ENCODE data around the gene ZFAND3. TPM values are rescaled to one million over a fixed set of nuclear protein-coding genes. Genes with fewer than 3 reads are reported as not detected.

ZFAND3 gene
- total RNA-seq, 1 experiment from 2014 or later = 47.2 TPM

GRCh38 chr6:37943436-37944058, 124.0 kb downstream of the ZFAND3 start:
- Histone ChIP-seq H3K9ac (ENCODE audit: low read length) (no peak overlapping the region), H3K4me2 (ENCODE audit: low read length) (no peak overlapping the region), H3K9me3 (ENCODE audit: control insufficient read depth in 1 of 2, insufficient read depth in 1 of 2, low read depth in 1 of 2, low read length in 2 of 2) (no peaks in the 10 kb centered on the region), H3K79me2 (ENCODE audit: insufficient read depth, low read length) (peaks cover 53% of the 10 kb centered on the region), H3K27me3 (ENCODE audit: insufficient read depth, low read length) (no peaks in the 10 kb centered on the region), H3K9me2 (ENCODE audit: insufficient read depth) (no peaks in the 10 kb centered on the region), H3K36me3 (ENCODE audit: control insufficient read depth in 1 of 2, insufficient read depth in 2 of 2, low read length in 2 of 2) (no peaks in the 10 kb centered on the region), H2AFZ (ENCODE audit: low read depth, low read length, poor library complexity, severe bottlenecking) (no peak overlapping the region), H3K4me3 (replicated peaks in 1 of 2; ENCODE audit: low read depth in 1 of 2, low read length in 2 of 2) (no peak overlapping the region), H3K27ac (ENCODE audit: low read depth, low read length) (no peak overlapping the region), H3K4me1 (ENCODE audit: control insufficient read depth in 1 of 2, insufficient read depth in 2 of 2, low read length in 2 of 2) (no peaks in the 10 kb centered on the region), H4K20me1 (ENCODE audit: insufficient read depth) (no peaks in the 10 kb centered on the region; the same call in 1 of the 2 replicates)
- TF ChIP-seq MAX (IDR thresholded peaks at IDR 0.05) (no peak), ZNF274 (IDR thresholded peaks at IDR 0.05; ENCODE audit: low read depth, low read length) (no peak), ATF3 (IDR thresholded peaks at IDR 0.05) (no peak), TCF7L2 (IDR thresholded peaks at IDR 0.05; ENCODE audit: borderline replicate concordance, extremely low read depth, insufficient read depth, insufficient read length) (no peak), EZH2phosphoT487 (IDR thresholded peaks at IDR 0.05; ENCODE audit: borderline replicate concordance) (no peak), EZH2 (IDR thresholded peaks at IDR 0.05) (no peak), CBX3 (IDR thresholded peaks at IDR 0.05; ENCODE audit: low read depth) (no peak), CEBPB (IDR thresholded peaks at IDR 0.05; ENCODE audit: low read depth) (no peak), POLR2A (IDR thresholded peaks at IDR 0.05; ENCODE audit: borderline replicate concordance, extremely low read depth, insufficient read depth, insufficient read length) (no peak)
- intact Hi-C loops (cut with micrococcal nuclease) = no loop called here
- RAD21 ChIA-PET (ENCODE audit: low non-redundant PET in 1 of 2, low total read pairs in 2 of 2, uncharacterized antibody in 2 of 2, unreplicated experiment in 2 of 2) = no interaction called here
- POLR2A ChIA-PET = no interaction called here
- BruUV-seq (replicated peaks) = no TSS peak
- DNase-seq (ENCODE audit: low read depth, low spot score) = no peak
- no peak for ATAC-seq
- CTCF ChIA-PET = no interaction called here

- DNase-seq (ENCODE audit: low read depth, low spot score) (no peak), ATAC-seq (no peak)
- no peak overlapping the region for H3K9ac ChIP-seq (ENCODE audit: low read length)
- H3K27me3 ChIP-seq (ENCODE audit: insufficient read depth, low read length) = no peaks in the 10 kb centered on the region
- no peak overlapping the region for H3K4me2 ChIP-seq (ENCODE audit: low read length)
- H2AFZ ChIP-seq (ENCODE audit: low read depth, low read length, poor library complexity, severe bottlenecking) = no peak overlapping the region
- peaks cover 61% of the 10 kb centered on the region for H3K79me2 ChIP-seq (ENCODE audit: insufficient read depth, low read length)
- no peaks in the 10 kb centered on the region for H3K9me3 ChIP-seq (ENCODE audit: control insufficient read depth in 1 of 2, insufficient read depth in 1 of 2, low read depth in 1 of 2, low read length in 2 of 2)
- no peaks in the 10 kb centered on the region for H3K36me3 ChIP-seq (ENCODE audit: control insufficient read depth in 1 of 2, insufficient read depth in 2 of 2, low read length in 2 of 2)
- no peaks in the 10 kb centered on the region; the same call in 1 of the 2 replicates for H4K20me1 ChIP-seq (ENCODE audit: insufficient read depth)
- POLR2A ChIA-PET = no interaction called here
- H3K4me3 ChIP-seq (replicated peaks in 1 of 2; ENCODE audit: low read depth in 1 of 2, low read length in 2 of 2) = no peak overlapping the region
- H3K4me1 ChIP-seq (ENCODE audit: control insufficient read depth in 1 of 2, insufficient read depth in 2 of 2, low read length in 2 of 2) = no peaks in the 10 kb centered on the region
- no peaks in the 10 kb centered on the region for H3K9me2 ChIP-seq (ENCODE audit: insufficient read depth)
- no peak overlapping the region for H3K27ac ChIP-seq (ENCODE audit: low read depth, low read length)
- RAD21 ChIA-PET (ENCODE audit: low non-redundant PET in 1 of 2, low total read pairs in 2 of 2, uncharacterized antibody in 2 of 2, unreplicated experiment in 2 of 2) = no interaction called here
- intact Hi-C loops (cut with micrococcal nuclease) = loop anchor here (1.0 kb wide), 1 partner anchor 29 kb away; no protein-coding TSS in a partner anchor
- CTCF ChIA-PET = no interaction called here
- BruUV-seq (replicated peaks) = no TSS peak
- TF ChIP-seq CEBPB (IDR thresholded peaks at IDR 0.05; ENCODE audit: low read depth) = no peak
- no peak for TF ChIP-seq TCF7L2 (IDR thresholded peaks at IDR 0.05; ENCODE audit: borderline replicate concordance, extremely low read depth, insufficient read depth, insufficient read length)
- TF ChIP-seq MAX (IDR thresholded peaks at IDR 0.05) = no peak
- TF ChIP-seq ELF1 (IDR thresholded peaks at IDR 0.05; ENCODE audit: borderline replicate concordance, low read depth) = no peak
- TF ChIP-seq ZNF274 (IDR thresholded peaks at IDR 0.05; ENCODE audit: low read depth, low read length) = no peak
- no peak for TF ChIP-seq SP1 (IDR thresholded peaks at IDR 0.05; ENCODE audit: low read depth)
- no peak for TF ChIP-seq YY1 (IDR thresholded peaks at IDR 0.05; ENCODE audit: extremely low read depth, insufficient replicate concordance, low read depth, low read length)
- no peak for TF ChIP-seq SIN3A (IDR thresholded peaks at IDR 0.05; ENCODE audit: low read depth)
- no peak for TF ChIP-seq CTCF (IDR thresholded peaks at IDR 0.05 in 2 of 3, conservative IDR thresholded peaks at IDR 0.05 in 1 of 3; ENCODE audit: borderline replicate concordance in 1 of 3, insufficient read depth in 1 of 3, low read depth in 2 of 3, low read length in 2 of 3)
- TF ChIP-seq SRF (IDR thresholded peaks at IDR 0.05; ENCODE audit: low read depth) = no peak
- TF ChIP-seq RAD21 (IDR thresholded peaks at IDR 0.05; ENCODE audit: low read depth) = no peak
- TF ChIP-seq ATF3 (IDR thresholded peaks at IDR 0.05) = no peak
- TF ChIP-seq EZH2phosphoT487 (IDR thresholded peaks at IDR 0.05; ENCODE audit: borderline replicate concordance) = no peak
Observed at GRCh38 chr6:37946057-37946456, 126.5 kb downstream of the ZFAND3 start.
